ENCODE measurements around the gene OLIG1. TPM values are rescaled to one million over a fixed set of nuclear protein-coding genes. Genes with fewer than 3 reads are reported as not detected.

OLIG1 gene
- total and polyA plus RNA-seq, 2 donors (not counting 1 experiment from before 2014, with no cell fraction given), result 0.33 TPM; not detected in 1

- Histone ChIP-seq H4K20me1 (ENCODE audit: control insufficient read depth, insufficient read depth, low read length, poor library complexity, severe bottlenecking) (no peaks in the 10 kb centered on the region), H2AFZ (ENCODE audit: insufficient read depth, low read depth, low read length, poor library complexity, severe bottlenecking) (no peak overlapping the region), H3K27ac (ENCODE audit: low read length in 2 of 2) (no peak overlapping the region), H3K4me3 (ENCODE audit: control extremely low read depth in 1 of 5, extremely low read depth in 1 of 5, insufficient read depth in 1 of 5, low read depth in 2 of 5, low read length in 4 of 5) (no peak overlapping the region), H3K4me2 (replicated peaks; ENCODE audit: low read depth, low read length, poor library complexity, severe bottlenecking) (no peak overlapping the region), H3K9me3 (ENCODE audit: control extremely low read depth in 1 of 3, control insufficient read depth in 2 of 3, insufficient read depth in 1 of 3, low read length in 2 of 3) (peaks cover 0 to 5% (median 0%) of the 10 kb centered on the region in 3 donors), H3K79me2 (ENCODE audit: control insufficient read depth, insufficient read depth, low read length) (no peaks in the 10 kb centered on the region), H3K27me3 (replicated peaks in 1 of 4; ENCODE audit: control extremely low read depth in 1 of 4, control insufficient read depth in 3 of 4, insufficient read depth in 4 of 4, low read length in 3 of 4) (peaks cover 0 to 53% (median 19%) of the 10 kb centered on the region in 4 experiments), H3K4me1 (ENCODE audit: control insufficient read depth in 2 of 2, insufficient read depth in 2 of 2, low read length in 2 of 2) (peaks cover 12 to 17% of the 10 kb centered on the region in 2 donors), H3K36me3 (replicated peaks in 1 of 2; ENCODE audit: control extremely low read depth in 1 of 2, control insufficient read depth in 1 of 2, extremely low read depth in 1 of 2, insufficient read depth in 2 of 2, low read length in 1 of 2) (no peaks in the 10 kb centered on the region), H3K9ac (ENCODE audit: low read length) (no peak overlapping the region)
- no peak overlapping the region for H3K27ac Mint-ChIP-seq
- TF ChIP-seq EZH2 (IDR thresholded peaks at IDR 0.05; ENCODE audit: borderline replicate concordance, insufficient read depth, low read depth, low read length, poor library complexity, severe bottlenecking) (no peak), CTCF (IDR thresholded peaks at IDR 0.05) (no peak)
- no peak for DNase-seq
- 56% methylated on average over 6 of the region's 9 CpGs for WGBS (ENCODE audit: insufficient coverage)
- H3K9me3 Mint-ChIP-seq (ENCODE audit: insufficient read depth), result no peaks in the 10 kb centered on the region
- ATAC-seq (ENCODE audit: low read depth), result no peak
- ChIA-PET POLR2A (no interaction called here), CTCF (no interaction called here)
- no peak overlapping the region for H3K4me3 Mint-ChIP-seq
- peaks cover 74% of the 10 kb centered on the region for H3K27me3 Mint-ChIP-seq
- peaks cover 14% of the 10 kb centered on the region for H3K4me1 Mint-ChIP-seq
- intact Hi-C loops (cut with micrococcal nuclease), result no loop called here
These were observed 5.2 kb downstream of the OLIG1 start for GRCh38 chr21:33075128-33075527.

GRCh38 chr21:33075596-33076195 lies 5.8 kb downstream of the OLIG1 start:
- H3K4me2 ChIP-seq (replicated peaks; ENCODE audit: low read depth, low read length, poor library complexity, severe bottlenecking), result no peak overlapping the region
- no peak overlapping the region for H2AFZ ChIP-seq (ENCODE audit: insufficient read depth, low read depth, low read length, poor library complexity, severe bottlenecking)
- no peak for ATAC-seq (ENCODE audit: low read depth)
- H3K4me3 ChIP-seq (ENCODE audit: control extremely low read depth in 1 of 5, extremely low read depth in 1 of 5, insufficient read depth in 1 of 5, low read depth in 2 of 5, low read length in 4 of 5), result no peak overlapping the region
- peaks cover 12 to 17% of the 10 kb centered on the region in 2 donors for H3K4me1 ChIP-seq (ENCODE audit: control insufficient read depth in 2 of 2, insufficient read depth in 2 of 2, low read length in 2 of 2)
- H3K27me3 ChIP-seq (replicated peaks in 1 of 4; ENCODE audit: control extremely low read depth in 1 of 4, control insufficient read depth in 3 of 4, insufficient read depth in 4 of 4, low read length in 3 of 4), result peaks cover 0 to 58% (median 19%) of the 10 kb centered on the region in 4 experiments
- H3K79me2 ChIP-seq (ENCODE audit: control insufficient read depth, insufficient read depth, low read length), result no peaks in the 10 kb centered on the region
- DNase-seq, result no peak
- H3K27me3 Mint-ChIP-seq, result peaks cover 78% of the 10 kb centered on the region
- no peak overlapping the region for H3K9ac ChIP-seq (ENCODE audit: low read length)
- no peak overlapping the region for H3K27ac Mint-ChIP-seq
- peaks cover 14% of the 10 kb centered on the region for H3K4me1 Mint-ChIP-seq
- ChIA-PET CTCF (no interaction called here), POLR2A (no interaction called here)
- no peaks in the 10 kb centered on the region for H3K9me3 Mint-ChIP-seq (ENCODE audit: insufficient read depth)
- no peaks in the 10 kb centered on the region for H3K36me3 ChIP-seq (replicated peaks in 1 of 2; ENCODE audit: control extremely low read depth in 1 of 2, control insufficient read depth in 1 of 2, extremely low read depth in 1 of 2, insufficient read depth in 2 of 2, low read length in 1 of 2)
- no peaks in the 10 kb centered on the region for H4K20me1 ChIP-seq (ENCODE audit: control insufficient read depth, insufficient read depth, low read length, poor library complexity, severe bottlenecking)
- 91% methylated on average over 11 of the region's 11 CpGs for WGBS (ENCODE audit: insufficient coverage)
- TF ChIP-seq EZH2 (IDR thresholded peaks at IDR 0.05; ENCODE audit: borderline replicate concordance, insufficient read depth, low read depth, low read length, poor library complexity, severe bottlenecking) (no peak), CTCF (IDR thresholded peaks at IDR 0.05) (no peak)
- no peak overlapping the region for H3K27ac ChIP-seq (ENCODE audit: low read length in 2 of 2)
- H3K9me3 ChIP-seq (ENCODE audit: control extremely low read depth in 1 of 3, control insufficient read depth in 2 of 3, insufficient read depth in 1 of 3, low read length in 2 of 3), result peaks cover 0 to 5% (median 0%) of the 10 kb centered on the region in 3 donors
- H3K4me3 Mint-ChIP-seq, result no peak overlapping the region
- intact Hi-C loops (cut with micrococcal nuclease), result no loop called here

Data from B cell (primary cell).